Endothelial cell of umbilical vein (primary cell): ENCODE data around the gene MT1X. TPM values are rescaled to one million over a fixed set of nuclear protein-coding genes. Genes with fewer than 3 reads are reported as not detected.

Experiments used
- BruUV-seq: library from RNA; stranded (reverse); fragments of 400-500 nt; replicated peaks from 2 replicates; lab custom pipeline; 2021; lab: Mats Ljungman, UMichigan
- CTCF ChIA-PET: fragments of 300-600, 350-600 bp; sonication (Branson Sonifier 250); formaldehyde crosslinking; loops from one replicate; lab custom pipeline; 2021; ENCODE audit warnings: antibody characterized with exemption, inconsistent platforms; lab: Charles Lee
- POLR2A ChIA-PET: fragments of 300-600, 350-600 bp; sonication (Branson Sonifier 250); formaldehyde crosslinking; loops from one replicate; lab custom pipeline; 2021; ENCODE audit warnings: antibody characterized with exemption, inconsistent platforms; lab: Charles Lee
- DNase-seq: peaks from one replicate; pipeline ENCODE4 v3.0.0-alpha.2; 2011; ENCODE audit warnings: low read depth, low spot score
- FAIRE-seq: peaks from 2 replicates; lab custom pipeline; 2011; peaks lifted over from hg19 to GRCh38; lab: Jason Lieb, UNC
- H2AFZ ChIP-seq: 2 replicates; pipeline ENCODE4 v1.6.0; 2012; ENCODE audit warnings: low read depth, low read length, control low read depth, inconsistent platforms
- H3K27ac ChIP-seq: 2 replicates; pipeline ENCODE4 v1.5.1; 2011; ENCODE audit warnings: low read depth, mild to moderate bottlenecking, control low read depth, low read length, moderate library complexity; ENCODE audit not compliant: insufficient read depth
- H3K27me3 ChIP-seq, 2 experiments: 2 replicates each; pipeline versions ENCODE4 v1.6.0 to v1.6.1; 2011; ENCODE audit warnings: low read length in 2 of 2, mixed read lengths in 1 of 2; ENCODE audit not compliant: control insufficient read depth in 2 of 2, insufficient read depth in 2 of 2
- H3K36me3 ChIP-seq, 2 experiments: 2 replicates in 1 of 2; 3 replicates in 1 of 2; pipeline ENCODE4 v1.5.1; 2011; ENCODE audit warnings: low read length in 2 of 2, mild to moderate bottlenecking in 1 of 2, moderate library complexity in 1 of 2; ENCODE audit not compliant: control insufficient read depth in 2 of 2, insufficient read depth in 2 of 2; ENCODE audit errors: extremely low read depth in 1 of 2
- H3K4me1 ChIP-seq: 3 replicates; pipeline ENCODE4 v1.5.1; 2011; ENCODE audit warnings: mild to moderate bottlenecking, low read length; ENCODE audit not compliant: control insufficient read depth, insufficient read depth; ENCODE audit errors: extremely low read depth
- H3K4me2 ChIP-seq: 2 replicates; pipeline ENCODE4 v1.6.1; 2011; ENCODE audit warnings: low read length, control low read depth, mixed read lengths; ENCODE audit not compliant: insufficient read depth
- H3K4me3 ChIP-seq, 3 experiments: fragments of 200-600 bp in 1 of 3; sonication (generic), shearing (Covaris generic) in 1 of 3; replicated peaks in 1 of 3; 2 replicates each; pipeline ENCODE4 v1.5.1; 2011 to 2016; ENCODE audit warnings: control low read depth in 3 of 3, low read length in 3 of 3, mild to moderate bottlenecking in 2 of 3, inconsistent platforms in 1 of 3, low read depth in 1 of 3, moderate library complexity in 1 of 3; ENCODE audit not compliant: insufficient read depth in 1 of 3
- H3K79me2 ChIP-seq: 2 replicates; pipeline ENCODE4 v1.6.0; 2012; ENCODE audit warnings: low read length, inconsistent platforms; ENCODE audit not compliant: control insufficient read depth, insufficient read depth
- H3K9ac ChIP-seq: replicated peaks from 2 replicates; pipeline ENCODE3; 2011; ENCODE audit warnings: low read length, control low read depth; ENCODE audit not compliant: insufficient read depth; ENCODE audit errors: extremely low read depth
- H3K9me1 ChIP-seq: replicated peaks from 3 replicates; pipeline ENCODE4 v1.6.0; 2011; ENCODE audit warnings: mild to moderate bottlenecking, low read length; ENCODE audit not compliant: control insufficient read depth, insufficient read depth; ENCODE audit errors: extremely low read depth
- H3K9me3 ChIP-seq: replicated peaks from 2 replicates; pipeline ENCODE4 v1.5.1; 2012; ENCODE audit warnings: low read length, inconsistent platforms; ENCODE audit not compliant: control insufficient read depth, insufficient read depth
- H4K20me1 ChIP-seq: replicated peaks from 2 replicates; pipeline ENCODE3; 2011; ENCODE audit warnings: mild to moderate bottlenecking, low read length; ENCODE audit not compliant: control insufficient read depth, insufficient read depth; ENCODE audit errors: extremely low read depth
- EZH2 ChIP-seq: IDR thresholded peaks from 2 replicates; pipeline ENCODE4 v1.6.1; 2012; ENCODE audit warnings: borderline replicate concordance, low read depth, mild to moderate bottlenecking, moderate library complexity, low read length, inconsistent platforms; ENCODE audit not compliant: severe bottlenecking
- FOS ChIP-seq: IDR thresholded peaks from 2 replicates; pipeline ENCODE4 v1.6.1; 2011; ENCODE audit warnings: mild to moderate bottlenecking, low read length, moderate library complexity, borderline replicate concordance; ENCODE audit not compliant: insufficient read depth
- GATA2 ChIP-seq: IDR thresholded peaks from 2 replicates; pipeline ENCODE4 v1.7.0; 2011; ENCODE audit warnings: low read depth, mild to moderate bottlenecking, moderate library complexity, mixed read lengths, low read length; ENCODE audit not compliant: insufficient read length, insufficient read depth
- JUN ChIP-seq: IDR thresholded peaks from 2 replicates; pipeline ENCODE4 v1.6.1; 2011; ENCODE audit warnings: borderline replicate concordance, low read depth; ENCODE audit not compliant: insufficient read length, insufficient read depth
- MYC ChIP-seq: IDR thresholded peaks from one replicate; pipeline ENCODE4 v1.6.1; 2011; ENCODE audit warnings: mild to moderate bottlenecking, low read depth, low read length
- POLR2A ChIP-seq: IDR thresholded peaks from 2 replicates; pipeline ENCODE4 v1.6.1; 2012; ENCODE audit warnings: low read depth, mild to moderate bottlenecking, control low read depth, low read length
- POLR2AphosphoS5 ChIP-seq: IDR thresholded peaks from 2 replicates; pipeline ENCODE4 v1.6.1; 2012; ENCODE audit warnings: low read depth, mild to moderate bottlenecking, control low read depth, low read length, moderate library complexity; ENCODE audit not compliant: insufficient read depth
- dilution Hi-C: fragments of 300-500 bp; cut with MboI; formaldehyde crosslinking; loops from one replicate; pipeline ENCODE4 v1.15.0; 2019; ENCODE audit warnings: low sequenced_read_pairs; ENCODE audit not compliant: extremely low pct_ligation_motif_present
- intact Hi-C: fragments of 100-400 bp; cut with micrococcal nuclease; formaldehyde crosslinking; loops from one replicate; pipeline ENCODE4 v1.10.0; 2022
- polyA plus RNA-seq, 4 experiments: library from polyadenylated mRNA; depleted of rRNA in 3 of 4; stranded (reverse) in 3 of 4; unstranded in 1 of 4; fragments of >200 nt; gene quantifications; 2 replicates each; pipeline versions ENCODE4 v1.2.1 to v1.2.3, GENCODE V29; 2011 to 2012; ENCODE audit warnings: missing spikeins in 1 of 4
- total RNA-seq: library from RNA; stranded (reverse); gene quantifications from 2 replicates; pipeline ENCODE4 v1.2.3, GENCODE V29; 2021
- TF ChIP-seq, protein P1 (sequence below): IDR thresholded peaks from 2 replicates; pipeline ENCODE4 v1.6.1; 2011; ENCODE audit not compliant: insufficient read depth, insufficient read length
- TF ChIP-seq, protein P2 (sequence below), 2 donors: IDR thresholded peaks; 1 replicate in 1 of 2; 2 replicates in 1 of 2; pipeline ENCODE4 v1.5.1; 2011; ENCODE audit warnings: low read length in 2 of 2, mild to moderate bottlenecking in 2 of 2, moderate library complexity in 2 of 2, control low read depth in 1 of 2, inconsistent platforms in 1 of 2, low read depth in 1 of 2; ENCODE audit not compliant: insufficient read depth in 1 of 2; ENCODE audit errors: extremely low read depth in 1 of 2

The MT1X gene
- total and polyA plus RNA-seq, 2 donors (not counting 3 experiments of a cell fraction or from before 2014, with no cell fraction given), result 15.6 to 46.7 TPM

GRCh38 chr16:56709443-56710040 lies 27.3 kb downstream of the MT1X start:
- Histone ChIP-seq H3K36me3 (no peaks in the 10 kb centered on the region), H4K20me1 (no peaks in the 10 kb centered on the region), H3K9me1 (no peaks in the 10 kb centered on the region), H3K27ac (no peak overlapping the region), H3K9me3 (no peaks in the 10 kb centered on the region), H3K4me1 (no peaks in the 10 kb centered on the region), H3K4me3 (no peak overlapping the region), H3K27me3 (no peaks in the 10 kb centered on the region), H3K4me2 (no peak overlapping the region), H3K79me2 (no peaks in the 10 kb centered on the region), H3K9ac (no peak overlapping the region), H2AFZ (no peak overlapping the region)
- DNase-seq, result no peak
- ChIA-PET CTCF (interaction anchor here (0.8 to 1.3 kb wide), 2 partner anchors 36 to 80 kb away, joined by 3 to 4 read pairs; no protein-coding TSS in a partner anchor), POLR2A (no interaction called here)
- FAIRE-seq, result no peak
- dilution Hi-C loops, result no loop called here
- TF ChIP-seq FOS, result no peak
- TF ChIP-seq POLR2A, result no peak
- TF ChIP-seq EZH2, result no peak
- TF ChIP-seq MYC, result no peak
- TF ChIP-seq, protein P1, sequence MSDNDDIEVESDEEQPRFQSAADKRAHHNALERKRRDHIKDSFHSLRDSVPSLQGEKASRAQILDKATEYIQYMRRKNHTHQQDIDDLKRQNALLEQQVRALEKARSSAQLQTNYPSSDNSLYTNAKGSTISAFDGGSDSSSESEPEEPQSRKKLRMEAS, result no peak
- TF ChIP-seq GATA2, result no peak
- no peak for TF ChIP-seq JUN
- no peak for TF ChIP-seq POLR2AphosphoS5
- TF ChIP-seq, protein P2, sequence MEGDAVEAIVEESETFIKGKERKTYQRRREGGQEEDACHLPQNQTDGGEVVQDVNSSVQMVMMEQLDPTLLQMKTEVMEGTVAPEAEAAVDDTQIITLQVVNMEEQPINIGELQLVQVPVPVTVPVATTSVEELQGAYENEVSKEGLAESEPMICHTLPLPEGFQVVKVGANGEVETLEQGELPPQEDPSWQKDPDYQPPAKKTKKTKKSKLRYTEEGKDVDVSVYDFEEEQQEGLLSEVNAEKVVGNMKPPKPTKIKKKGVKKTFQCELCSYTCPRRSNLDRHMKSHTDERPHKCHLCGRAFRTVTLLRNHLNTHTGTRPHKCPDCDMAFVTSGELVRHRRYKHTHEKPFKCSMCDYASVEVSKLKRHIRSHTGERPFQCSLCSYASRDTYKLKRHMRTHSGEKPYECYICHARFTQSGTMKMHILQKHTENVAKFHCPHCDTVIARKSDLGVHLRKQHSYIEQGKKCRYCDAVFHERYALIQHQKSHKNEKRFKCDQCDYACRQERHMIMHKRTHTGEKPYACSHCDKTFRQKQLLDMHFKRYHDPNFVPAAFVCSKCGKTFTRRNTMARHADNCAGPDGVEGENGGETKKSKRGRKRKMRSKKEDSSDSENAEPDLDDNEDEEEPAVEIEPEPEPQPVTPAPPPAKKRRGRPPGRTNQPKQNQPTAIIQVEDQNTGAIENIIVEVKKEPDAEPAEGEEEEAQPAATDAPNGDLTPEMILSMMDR (IDR thresholded peaks at IDR 0.05; ENCODE audit: extremely low read depth in 1 of 2, insufficient read depth in 1 of 2, low read depth in 1 of 2, low read length in 2 of 2), result no peak
- no TSS peak for BruUV-seq
- intact Hi-C loops, result loop anchor here (10.0 kb wide), 2 partner anchors 235 to 395 kb away; no protein-coding TSS in a partner anchor
